Mesothelial cell of epicardium (in vitro differentiated cells): Measurements from ENCODE around the gene COMMD3. TPM values are rescaled to one million over a fixed set of nuclear protein-coding genes. Genes with fewer than 3 reads are reported as not detected.

Experiments used
- DNase-seq, 2 experiments: peaks; one replicate each; pipeline ENCODE4 v3.0.0; 2021; ENCODE audit warnings: low spot score in 2 of 2; ENCODE audit not compliant: unreplicated experiment in 2 of 2
- H3K27ac Mint-ChIP-seq: 2 replicates; pipeline ENCODE4 v1.8.0; 2021; ENCODE audit warnings: mixed read lengths
- H3K27me3 Mint-ChIP-seq: 2 replicates; pipeline ENCODE4 v1.8.0; 2021; ENCODE audit warnings: low read depth, mixed read lengths
- H3K36me3 Mint-ChIP-seq: 2 replicates; pipeline ENCODE4 v1.8.0; 2021; ENCODE audit warnings: mixed read lengths
- H3K4me1 Mint-ChIP-seq: 2 replicates; pipeline ENCODE4 v1.8.0; 2021; ENCODE audit warnings: mixed read lengths
- H3K4me3 Mint-ChIP-seq: 2 replicates; pipeline ENCODE4 v1.8.0; 2021; ENCODE audit warnings: mild to moderate bottlenecking, moderate library complexity, mixed read lengths
- H3K9me3 Mint-ChIP-seq: 2 replicates; pipeline ENCODE4 v1.8.0; 2021; ENCODE audit warnings: mixed read lengths
- total RNA-seq: library from RNA; stranded (reverse); gene quantifications from 3 replicates; pipeline ENCODE4 v1.2.1, GENCODE V29; 2021
- TF ChIP-seq, protein P1 (sequence below): fragments of 200-600 bp; sonication (generic); IDR thresholded peaks from one replicate; pipeline ENCODE4 v1.5.0; 2021; ENCODE audit warnings: antibody characterized with exemption; ENCODE audit not compliant: unreplicated experiment

COMMD3 gene
- total RNA-seq, 1 donor from 2014 or later, result 57.3 TPM

DNA sequence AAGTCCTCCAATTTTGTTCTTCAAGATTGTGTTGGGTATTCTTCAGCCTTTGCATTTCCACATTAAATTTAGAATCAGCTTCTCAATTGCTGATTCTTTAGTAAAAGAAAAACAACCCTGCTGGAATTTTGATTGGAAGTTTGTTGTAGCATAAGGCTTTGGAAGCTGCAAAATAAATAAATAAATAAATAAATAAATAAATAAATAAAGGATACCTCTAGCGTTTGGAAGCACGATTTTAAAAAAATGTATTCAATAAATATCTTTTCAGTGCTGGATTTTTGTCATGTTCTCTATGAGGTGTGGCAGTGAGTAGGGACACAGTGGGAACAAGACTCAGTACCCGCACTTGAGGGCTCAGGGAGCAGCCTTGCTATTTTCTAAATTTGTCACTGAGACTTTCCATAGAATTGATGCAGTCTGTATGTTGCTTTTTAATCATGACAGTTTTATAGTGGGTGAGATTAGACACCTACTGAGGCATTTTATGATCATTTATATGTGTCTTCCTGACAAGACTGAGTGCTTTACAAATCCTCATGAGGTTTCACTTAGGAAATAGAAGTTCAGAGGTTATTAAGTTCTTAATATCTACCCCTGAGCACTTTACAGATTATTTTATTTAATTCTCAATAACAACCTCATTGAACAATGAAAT lies 22.3 kb upstream of the COMMD3 start:
- Mint-ChIP-seq H3K36me3 (no peaks in the 10 kb centered on the region), H3K27me3 (peaks cover 30% of the 10 kb centered on the region), H3K27ac (no peak overlapping the region), H3K9me3 (peaks cover 8% of the 10 kb centered on the region), H3K4me3 (no peak overlapping the region), H3K4me1 (no peaks in the 10 kb centered on the region)
- no peak for DNase-seq
- TF ChIP-seq, protein P1, sequence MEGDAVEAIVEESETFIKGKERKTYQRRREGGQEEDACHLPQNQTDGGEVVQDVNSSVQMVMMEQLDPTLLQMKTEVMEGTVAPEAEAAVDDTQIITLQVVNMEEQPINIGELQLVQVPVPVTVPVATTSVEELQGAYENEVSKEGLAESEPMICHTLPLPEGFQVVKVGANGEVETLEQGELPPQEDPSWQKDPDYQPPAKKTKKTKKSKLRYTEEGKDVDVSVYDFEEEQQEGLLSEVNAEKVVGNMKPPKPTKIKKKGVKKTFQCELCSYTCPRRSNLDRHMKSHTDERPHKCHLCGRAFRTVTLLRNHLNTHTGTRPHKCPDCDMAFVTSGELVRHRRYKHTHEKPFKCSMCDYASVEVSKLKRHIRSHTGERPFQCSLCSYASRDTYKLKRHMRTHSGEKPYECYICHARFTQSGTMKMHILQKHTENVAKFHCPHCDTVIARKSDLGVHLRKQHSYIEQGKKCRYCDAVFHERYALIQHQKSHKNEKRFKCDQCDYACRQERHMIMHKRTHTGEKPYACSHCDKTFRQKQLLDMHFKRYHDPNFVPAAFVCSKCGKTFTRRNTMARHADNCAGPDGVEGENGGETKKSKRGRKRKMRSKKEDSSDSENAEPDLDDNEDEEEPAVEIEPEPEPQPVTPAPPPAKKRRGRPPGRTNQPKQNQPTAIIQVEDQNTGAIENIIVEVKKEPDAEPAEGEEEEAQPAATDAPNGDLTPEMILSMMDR, result no peak

DNA sequence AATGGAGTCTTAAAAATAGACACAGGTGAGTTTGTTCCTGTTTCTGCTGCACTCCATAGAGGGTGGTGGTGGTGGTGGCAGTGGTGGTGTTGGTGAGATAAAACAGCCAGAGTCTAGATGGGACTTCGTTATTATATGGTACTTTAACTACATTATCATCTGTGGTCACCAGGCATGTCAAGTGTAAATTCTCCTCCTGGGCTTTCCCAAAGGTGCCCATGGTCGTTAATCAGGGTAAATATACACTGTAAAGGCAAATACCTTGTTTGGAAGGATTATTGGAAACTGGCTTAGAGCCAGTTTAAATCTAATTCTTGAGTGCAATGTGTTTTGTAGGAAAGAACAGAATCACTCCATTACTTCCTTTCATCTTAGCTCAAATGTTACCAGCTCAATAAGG lies 21.5 kb upstream of the COMMD3 start:
- TF ChIP-seq, protein P1, result no peak
- peaks cover 8% of the 10 kb centered on the region for H3K9me3 Mint-ChIP-seq
- no peak overlapping the region for H3K4me3 Mint-ChIP-seq
- no peaks in the 10 kb centered on the region for H3K4me1 Mint-ChIP-seq
- DNase-seq, result no peak
- H3K27me3 Mint-ChIP-seq, result peaks cover 29% of the 10 kb centered on the region
- no peak overlapping the region for H3K27ac Mint-ChIP-seq
- H3K36me3 Mint-ChIP-seq, result no peaks in the 10 kb centered on the region

DNA sequence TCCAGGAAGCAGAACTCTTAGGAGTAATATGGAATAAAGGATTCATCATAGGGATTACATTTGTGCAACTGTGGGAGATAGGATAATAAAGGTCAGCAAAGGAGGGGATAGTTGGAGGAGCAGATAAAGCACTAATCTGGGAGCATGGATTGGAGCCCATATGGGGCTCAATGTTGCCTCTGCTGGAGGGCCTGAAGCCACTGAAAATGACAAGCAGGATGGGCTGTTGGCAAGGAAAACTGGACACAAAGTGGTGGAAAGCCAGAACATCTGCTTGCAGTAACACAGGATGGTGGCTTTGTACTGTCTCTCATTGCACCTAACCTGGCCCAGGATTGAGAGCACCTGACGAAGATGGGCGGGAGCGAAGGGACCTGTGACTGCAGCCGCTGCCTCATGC lies 15.0 kb upstream of the COMMD3 start:
- no peak overlapping the region for H3K4me3 Mint-ChIP-seq
- no peaks in the 10 kb centered on the region for H3K36me3 Mint-ChIP-seq
- TF ChIP-seq, protein P1, result no peak
- H3K9me3 Mint-ChIP-seq, result no peaks in the 10 kb centered on the region
- H3K27ac Mint-ChIP-seq, result no peak overlapping the region
- peaks cover 22% of the 10 kb centered on the region for H3K27me3 Mint-ChIP-seq
- no peaks in the 10 kb centered on the region for H3K4me1 Mint-ChIP-seq
- DNase-seq, result no peak

DNA sequence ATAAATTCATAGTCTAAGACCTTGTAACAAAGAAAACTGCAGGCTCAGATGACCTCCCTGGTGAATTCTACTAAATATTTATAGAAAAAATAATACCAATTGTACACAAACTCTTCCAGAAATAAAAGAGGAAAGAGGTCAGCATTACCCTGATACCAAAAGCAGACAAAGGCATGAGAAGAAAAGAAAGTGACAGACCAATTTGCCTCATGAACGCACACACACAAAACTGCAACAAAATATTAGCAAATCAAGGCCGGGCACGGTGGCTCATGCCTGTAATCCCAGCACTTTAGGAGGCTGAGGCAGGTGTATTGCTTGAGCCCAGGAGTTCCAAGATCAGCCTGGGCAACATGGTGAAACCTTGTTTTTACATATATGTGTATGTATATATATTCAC lies 12.7 kb upstream of the COMMD3 start:
- H3K4me1 Mint-ChIP-seq, result no peaks in the 10 kb centered on the region
- H3K27ac Mint-ChIP-seq, result no peak overlapping the region
- peaks cover 5% of the 10 kb centered on the region for H3K27me3 Mint-ChIP-seq
- TF ChIP-seq, protein P1, result no peak
- no peak for DNase-seq
- H3K4me3 Mint-ChIP-seq, result no peak overlapping the region
- no peaks in the 10 kb centered on the region for H3K36me3 Mint-ChIP-seq
- no peaks in the 10 kb centered on the region for H3K9me3 Mint-ChIP-seq

DNA sequence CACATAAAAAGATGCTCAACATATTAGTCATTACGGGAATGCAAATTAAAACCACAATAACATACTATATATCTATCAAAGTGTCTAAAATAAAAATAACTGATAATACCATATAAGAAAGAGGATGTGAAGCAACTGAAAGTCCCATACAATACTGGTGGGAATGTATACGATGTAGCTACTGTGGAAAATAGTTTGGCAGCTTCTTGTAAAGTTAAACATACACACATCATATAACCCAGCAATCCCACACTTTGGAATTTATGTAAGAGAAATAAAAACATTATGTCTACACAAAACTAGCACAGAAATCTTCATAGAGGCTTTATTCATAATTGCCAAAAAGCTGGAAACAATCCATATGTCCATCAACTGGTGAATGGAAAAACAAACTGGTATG lies 10.5 kb upstream of the COMMD3 start:
- H3K4me3 Mint-ChIP-seq, result no peak overlapping the region
- TF ChIP-seq, protein P1, result no peak
- DNase-seq, result no peak
- H3K9me3 Mint-ChIP-seq, result no peaks in the 10 kb centered on the region
- H3K36me3 Mint-ChIP-seq, result no peaks in the 10 kb centered on the region
- H3K4me1 Mint-ChIP-seq, result no peaks in the 10 kb centered on the region
- H3K27me3 Mint-ChIP-seq, result peaks cover 2% of the 10 kb centered on the region
- H3K27ac Mint-ChIP-seq, result no peak overlapping the region

DNA sequence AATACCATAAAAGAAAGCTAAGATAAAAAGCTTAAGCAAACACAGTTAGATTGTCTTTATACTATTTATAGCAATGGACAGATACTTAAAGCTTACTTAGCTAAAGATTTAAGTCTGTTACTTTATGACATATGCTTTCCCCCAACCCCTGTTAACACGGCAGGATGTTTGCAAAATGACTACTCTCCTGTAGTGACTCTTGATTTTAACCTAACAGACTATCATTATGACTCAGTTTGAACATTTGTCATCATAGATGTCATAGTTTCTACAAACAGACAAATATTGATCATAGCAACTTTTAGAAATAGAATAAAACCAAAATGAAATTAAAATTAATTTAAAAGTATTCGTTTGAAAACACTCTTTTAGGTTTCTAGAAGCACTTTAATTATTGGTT lies 7.8 kb upstream of the COMMD3 start:
- Mint-ChIP-seq H3K27ac (no peak overlapping the region), H3K9me3 (no peaks in the 10 kb centered on the region), H3K4me1 (no peaks in the 10 kb centered on the region), H3K4me3 (no peak overlapping the region), H3K27me3 (peaks cover 11% of the 10 kb centered on the region), H3K36me3 (no peaks in the 10 kb centered on the region)
- TF ChIP-seq, protein P1, result no peak
- DNase-seq, result no peak
